Esophagus squamous epithelium (tissue), 4 donors: ENCODE results near the gene DDX39B.

Source experiments
- POLR2A ChIP-seq, 4 donors: fragments of 450-650 bp; IDR thresholded peaks; one replicate each; pipeline ENCODE4 v1.6.1; 2017; ENCODE audit warnings: antibody characterized with exemption in 4 of 4, mild to moderate bottlenecking in 4 of 4, moderate library complexity in 3 of 4
- TF ChIP-seq, protein P1 (sequence below), 6 experiments: fragments of 450-650 bp in 4 of 6; fragments of 200-600 bp in 2 of 6; sonication (generic) in 2 of 6; IDR thresholded peaks; one replicate each; pipeline ENCODE4 v1.5.1; 2016 to 2019; ENCODE audit warnings: antibody characterized with exemption in 6 of 6, mild to moderate bottlenecking in 4 of 6, moderate library complexity in 4 of 6

GRCh38 chr6:31578184-31579118 is 36.6 kb upstream of the DDX39B start:
- TF ChIP-seq, protein P1, sequence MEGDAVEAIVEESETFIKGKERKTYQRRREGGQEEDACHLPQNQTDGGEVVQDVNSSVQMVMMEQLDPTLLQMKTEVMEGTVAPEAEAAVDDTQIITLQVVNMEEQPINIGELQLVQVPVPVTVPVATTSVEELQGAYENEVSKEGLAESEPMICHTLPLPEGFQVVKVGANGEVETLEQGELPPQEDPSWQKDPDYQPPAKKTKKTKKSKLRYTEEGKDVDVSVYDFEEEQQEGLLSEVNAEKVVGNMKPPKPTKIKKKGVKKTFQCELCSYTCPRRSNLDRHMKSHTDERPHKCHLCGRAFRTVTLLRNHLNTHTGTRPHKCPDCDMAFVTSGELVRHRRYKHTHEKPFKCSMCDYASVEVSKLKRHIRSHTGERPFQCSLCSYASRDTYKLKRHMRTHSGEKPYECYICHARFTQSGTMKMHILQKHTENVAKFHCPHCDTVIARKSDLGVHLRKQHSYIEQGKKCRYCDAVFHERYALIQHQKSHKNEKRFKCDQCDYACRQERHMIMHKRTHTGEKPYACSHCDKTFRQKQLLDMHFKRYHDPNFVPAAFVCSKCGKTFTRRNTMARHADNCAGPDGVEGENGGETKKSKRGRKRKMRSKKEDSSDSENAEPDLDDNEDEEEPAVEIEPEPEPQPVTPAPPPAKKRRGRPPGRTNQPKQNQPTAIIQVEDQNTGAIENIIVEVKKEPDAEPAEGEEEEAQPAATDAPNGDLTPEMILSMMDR (IDR thresholded peaks at IDR 0.05) = no peak
- no peak for TF ChIP-seq POLR2A (IDR thresholded peaks at IDR 0.05)
